CD4-positive, alpha-beta T cell treated with Interleukin-21 for 1 hour (primary cell): ENCODE data around the gene STOML1.
A peak's percentile ranks its signal among the peaks of the same experiment; 100 is the strongest.

Experiments
- DNase-seq: peaks from one replicate; pipeline ENCODE4 v3.0.0-alpha.2; 2020

STOML1 gene

GRCh38 chr15:74013374-74013894 is 21.3 kb upstream of the STOML1 start:
- DNase-seq, result no peak

- no peak for DNase-seq
These were observed 19.5 kb upstream of the STOML1 start for GRCh38 chr15:74011610-74012009.

- no peak for DNase-seq
These were observed 18.9 kb upstream of the STOML1 start for GRCh38 chr15:74010929-74011540.

- DNase-seq, result no peak
These were observed 16.8 kb upstream of the STOML1 start for GRCh38 chr15:74008901-74009300.

GRCh38 chr15:74007820-74008371 is 15.8 kb upstream of the STOML1 start:
- DNase-seq, result no peak

GRCh38 chr15:74006774-74007639 is 14.9 kb upstream of the STOML1 start:
- DNase-seq, result no peak

- no peak for DNase-seq
These were observed 5.9 kb upstream of the STOML1 start for GRCh38 chr15:73997986-73998385.

GRCh38 chr15:73996939-73997338 is 4.8 kb upstream of the STOML1 start:
- peak; percentile 61 for DNase-seq

- DNase-seq, result no peak
These were observed 4.2 kb upstream of the STOML1 start for GRCh38 chr15:73996267-73996666.

GRCh38 chr15:73994912-73995622 is 3.0 kb upstream of the STOML1 start:
- DNase-seq, result peak; percentile 35

- peak; percentile 95 for DNase-seq
These were observed 2.4 kb upstream of the STOML1 start, which contains the start of gene PML for GRCh38 chr15:73994413-73994883. Gene PML (plus strand): TSS chr15:73994716. CDS start chr15:73994813, 97 bp downstream.

- no peak for DNase-seq
These were observed 1.3 kb upstream of the STOML1 start for GRCh38 chr15:73993211-73993994.

GRCh38 chr15:73992594-73992898 is 451 bp upstream of the STOML1 start:
- no peak for DNase-seq

GRCh38 chr15:73991260-73991659 is 835 bp downstream of the STOML1 start:
- no peak for DNase-seq

GRCh38 chr15:73990250-73991005 is 1.7 kb downstream of the STOML1 start:
- no peak for DNase-seq

GRCh38 chr15:73989001-73989798 is 2.9 kb downstream of the STOML1 start:
- no peak for DNase-seq

GRCh38 chr15:73988445-73988969 is 3.6 kb downstream of the STOML1 start:
- no peak for DNase-seq

- no peak for DNase-seq
These were observed 4.2 kb downstream of the STOML1 start for GRCh38 chr15:73987681-73988444.

GRCh38 chr15:73987250-73987649 is 4.8 kb downstream of the STOML1 start:
- DNase-seq, result no peak

GRCh38 chr15:73986776-73987056 is 5.4 kb downstream of the STOML1 start:
- DNase-seq, result no peak
